ENCODE results near the gene ARHGAP28.

DNA sequence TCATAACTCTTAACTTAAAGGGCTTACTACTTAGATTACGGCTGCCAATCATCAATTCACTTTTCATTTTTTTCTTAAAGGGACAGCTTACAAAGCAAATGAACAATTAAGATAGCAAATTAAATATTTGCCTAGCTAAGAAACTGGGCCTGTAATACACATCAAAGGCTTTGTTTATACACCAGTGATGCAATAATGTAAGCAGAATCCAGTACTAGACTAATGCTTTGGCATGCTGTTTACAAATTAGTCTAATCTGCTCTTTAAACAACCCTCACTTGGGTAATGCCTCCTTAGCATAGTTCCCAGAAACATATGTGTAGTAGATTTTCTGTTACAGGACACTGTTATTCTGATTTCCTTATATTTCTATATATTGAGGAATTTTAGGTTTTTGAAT, 105.8 kb downstream of the ARHGAP28 start:
- TF ChIP-seq EP300 (IDR thresholded peaks at IDR 0.05; ENCODE audit: low read depth) = no peak
- TF ChIP-seq, protein P1, sequence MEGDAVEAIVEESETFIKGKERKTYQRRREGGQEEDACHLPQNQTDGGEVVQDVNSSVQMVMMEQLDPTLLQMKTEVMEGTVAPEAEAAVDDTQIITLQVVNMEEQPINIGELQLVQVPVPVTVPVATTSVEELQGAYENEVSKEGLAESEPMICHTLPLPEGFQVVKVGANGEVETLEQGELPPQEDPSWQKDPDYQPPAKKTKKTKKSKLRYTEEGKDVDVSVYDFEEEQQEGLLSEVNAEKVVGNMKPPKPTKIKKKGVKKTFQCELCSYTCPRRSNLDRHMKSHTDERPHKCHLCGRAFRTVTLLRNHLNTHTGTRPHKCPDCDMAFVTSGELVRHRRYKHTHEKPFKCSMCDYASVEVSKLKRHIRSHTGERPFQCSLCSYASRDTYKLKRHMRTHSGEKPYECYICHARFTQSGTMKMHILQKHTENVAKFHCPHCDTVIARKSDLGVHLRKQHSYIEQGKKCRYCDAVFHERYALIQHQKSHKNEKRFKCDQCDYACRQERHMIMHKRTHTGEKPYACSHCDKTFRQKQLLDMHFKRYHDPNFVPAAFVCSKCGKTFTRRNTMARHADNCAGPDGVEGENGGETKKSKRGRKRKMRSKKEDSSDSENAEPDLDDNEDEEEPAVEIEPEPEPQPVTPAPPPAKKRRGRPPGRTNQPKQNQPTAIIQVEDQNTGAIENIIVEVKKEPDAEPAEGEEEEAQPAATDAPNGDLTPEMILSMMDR (IDR thresholded peaks at IDR 0.05) = no peak
- TF ChIP-seq POLR2A (IDR thresholded peaks at IDR 0.05) = no peak

Measured in transverse colon (tissue), 3 donors.